GM10266 (cell line): ENCODE data around the gene WDFY2.
"Not testable (repeated sequence)": the region's sequence is repeated elsewhere in the genome, so short reads cannot be mapped to it uniquely, and the experiment has no call there.

Source experiments
- DNase-seq: peaks from one replicate; pipeline ENCODE4 v3.0.0; 2012; ENCODE audit errors: extremely low spot score
- TF ChIP-seq, protein P1 (sequence below): IDR thresholded peaks from 2 replicates; pipeline ENCODE4 v1.5.1; 2012; ENCODE audit warnings: mild to moderate bottlenecking, low read depth; ENCODE audit not compliant: control insufficient read depth, insufficient read depth; ENCODE audit errors: missing control alignments

Gene WDFY2

DNA sequence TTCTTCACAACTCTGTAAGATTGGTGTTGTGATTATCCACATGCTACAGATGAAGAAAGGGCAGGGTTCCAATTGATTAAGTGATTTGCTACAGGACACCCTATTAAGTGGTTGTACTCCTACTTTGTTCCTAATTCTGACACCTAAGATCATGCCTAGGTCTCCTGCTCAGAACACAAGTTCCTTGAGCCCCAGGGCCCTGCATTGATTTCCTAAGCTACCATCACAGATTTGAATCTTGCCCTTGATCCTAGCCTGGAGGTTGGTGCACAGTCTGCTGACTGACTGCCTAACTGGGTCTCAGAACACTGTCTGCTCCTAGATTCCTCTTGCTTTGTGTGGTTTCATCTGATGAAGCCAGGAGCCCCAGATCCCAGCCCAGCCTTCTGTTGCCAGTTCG is 19.6 kb upstream of the WDFY2 start:
- TF ChIP-seq, protein P1, sequence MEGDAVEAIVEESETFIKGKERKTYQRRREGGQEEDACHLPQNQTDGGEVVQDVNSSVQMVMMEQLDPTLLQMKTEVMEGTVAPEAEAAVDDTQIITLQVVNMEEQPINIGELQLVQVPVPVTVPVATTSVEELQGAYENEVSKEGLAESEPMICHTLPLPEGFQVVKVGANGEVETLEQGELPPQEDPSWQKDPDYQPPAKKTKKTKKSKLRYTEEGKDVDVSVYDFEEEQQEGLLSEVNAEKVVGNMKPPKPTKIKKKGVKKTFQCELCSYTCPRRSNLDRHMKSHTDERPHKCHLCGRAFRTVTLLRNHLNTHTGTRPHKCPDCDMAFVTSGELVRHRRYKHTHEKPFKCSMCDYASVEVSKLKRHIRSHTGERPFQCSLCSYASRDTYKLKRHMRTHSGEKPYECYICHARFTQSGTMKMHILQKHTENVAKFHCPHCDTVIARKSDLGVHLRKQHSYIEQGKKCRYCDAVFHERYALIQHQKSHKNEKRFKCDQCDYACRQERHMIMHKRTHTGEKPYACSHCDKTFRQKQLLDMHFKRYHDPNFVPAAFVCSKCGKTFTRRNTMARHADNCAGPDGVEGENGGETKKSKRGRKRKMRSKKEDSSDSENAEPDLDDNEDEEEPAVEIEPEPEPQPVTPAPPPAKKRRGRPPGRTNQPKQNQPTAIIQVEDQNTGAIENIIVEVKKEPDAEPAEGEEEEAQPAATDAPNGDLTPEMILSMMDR = no peak
- DNase-seq = no peak

DNA sequence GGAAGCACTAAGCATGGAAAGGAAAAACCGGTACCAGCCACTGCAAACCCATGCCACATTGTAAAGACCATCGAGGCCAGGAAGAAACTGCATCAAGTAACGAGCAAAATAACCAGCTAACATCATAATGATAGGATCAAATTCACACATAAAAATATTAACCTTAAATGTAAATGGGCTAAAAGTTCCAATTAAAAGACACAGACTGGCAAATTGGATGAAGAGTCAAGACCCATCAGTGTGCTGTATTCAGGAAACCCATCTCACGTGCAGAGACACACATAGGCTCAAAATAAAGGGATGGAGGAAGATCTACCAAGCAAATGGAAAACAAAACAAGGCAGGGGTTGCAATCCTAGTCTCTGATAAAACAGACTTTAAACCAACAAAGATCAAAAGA is 15.3 kb upstream of the WDFY2 start:
- DNase-seq = not testable (repeated sequence)

DNA sequence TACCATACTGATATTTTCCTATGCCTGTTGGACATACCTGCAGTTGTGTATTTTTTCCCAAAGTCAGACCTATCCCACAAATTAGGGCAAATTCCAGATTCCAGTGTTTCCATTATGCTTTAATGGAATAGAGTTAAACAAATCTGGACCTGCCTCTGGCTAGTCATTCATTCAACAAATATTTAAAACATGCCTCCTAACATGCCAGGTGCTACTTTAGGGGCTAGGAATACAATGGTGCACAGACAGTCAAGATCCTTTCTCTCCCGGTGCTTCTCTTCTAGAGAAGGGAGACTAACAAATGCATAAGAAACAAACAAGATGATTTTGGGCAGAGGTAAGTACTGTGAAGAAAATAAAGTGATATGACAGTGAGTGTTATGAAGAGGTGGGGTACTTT is 7.5 kb upstream of the WDFY2 start:
- TF ChIP-seq, protein P1 = no peak
- no peak for DNase-seq

DNA sequence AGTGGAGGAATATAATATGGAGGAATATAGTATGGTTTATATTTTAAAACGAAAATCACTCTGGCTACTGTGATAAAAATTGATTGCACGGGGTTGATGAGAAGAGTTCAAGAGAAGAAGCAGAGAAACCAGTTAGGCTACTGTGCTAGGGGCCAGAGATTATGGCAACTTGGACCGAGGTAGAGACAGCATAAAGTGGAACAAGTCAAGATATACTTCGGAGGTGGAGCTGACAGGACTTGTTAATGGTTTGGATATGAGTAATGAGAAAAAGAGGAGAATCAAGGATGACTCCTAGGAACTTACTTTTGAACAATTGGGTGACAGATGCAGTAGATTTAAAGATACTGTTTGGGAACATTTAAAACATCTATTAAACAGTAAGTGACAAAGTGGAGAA is 6.6 kb upstream of the WDFY2 start:
- DNase-seq = no peak
- TF ChIP-seq, protein P1 = no peak

DNA sequence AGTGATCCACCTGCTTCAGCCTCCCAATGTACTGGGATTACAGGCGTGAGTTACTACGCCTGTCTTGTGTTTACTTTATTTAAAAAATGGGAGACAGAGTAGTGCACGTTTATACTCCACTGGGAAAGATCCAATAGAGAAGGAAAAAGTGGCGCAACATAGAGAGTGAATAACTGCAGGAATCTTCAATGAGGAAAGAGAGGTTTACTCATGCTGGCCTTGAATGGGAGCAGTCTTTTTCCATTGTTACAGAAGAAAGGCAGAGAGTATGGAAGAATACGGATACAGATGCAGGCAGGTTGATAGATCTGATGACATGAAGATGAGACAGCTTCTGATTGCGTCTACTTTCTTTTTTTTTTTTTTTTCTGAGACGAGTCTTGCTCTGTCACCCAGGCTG is 4.6 kb upstream of the WDFY2 start:
- TF ChIP-seq, protein P1 = no peak
- DNase-seq = no peak

DNA sequence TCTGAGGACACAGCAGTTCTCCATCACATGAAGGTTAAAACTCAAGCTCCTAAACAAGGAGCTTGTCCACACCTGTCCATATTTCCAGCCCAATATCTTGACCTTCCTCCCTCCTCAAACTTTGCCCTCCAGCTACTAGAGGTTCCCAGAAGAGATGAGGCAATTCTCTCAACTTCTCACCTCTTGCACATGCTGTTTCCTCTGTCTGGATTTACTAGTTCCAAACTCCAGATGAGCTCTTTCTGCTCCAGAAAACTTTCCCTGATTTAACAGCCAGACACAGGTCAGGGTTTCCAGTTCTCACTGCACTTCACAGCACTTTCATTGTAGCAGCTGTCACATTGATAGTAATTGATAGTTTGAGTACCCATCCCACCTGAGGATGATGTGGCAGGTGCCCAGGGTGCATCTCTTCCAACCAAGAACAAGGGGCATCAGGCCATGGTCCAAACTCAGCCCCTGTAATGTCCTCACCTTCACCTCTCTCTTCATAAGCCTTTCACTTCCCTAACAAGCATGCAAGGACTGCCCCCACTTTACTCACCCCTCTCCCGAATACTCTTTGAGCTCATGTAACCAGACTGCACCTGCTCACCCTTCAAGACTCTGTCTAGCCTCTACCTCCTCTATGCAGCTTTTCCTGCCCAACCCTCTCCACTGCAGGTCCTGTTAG is 3.0 kb upstream of the WDFY2 start:
- DNase-seq = no peak
- TF ChIP-seq, protein P1 = no peak

DNA sequence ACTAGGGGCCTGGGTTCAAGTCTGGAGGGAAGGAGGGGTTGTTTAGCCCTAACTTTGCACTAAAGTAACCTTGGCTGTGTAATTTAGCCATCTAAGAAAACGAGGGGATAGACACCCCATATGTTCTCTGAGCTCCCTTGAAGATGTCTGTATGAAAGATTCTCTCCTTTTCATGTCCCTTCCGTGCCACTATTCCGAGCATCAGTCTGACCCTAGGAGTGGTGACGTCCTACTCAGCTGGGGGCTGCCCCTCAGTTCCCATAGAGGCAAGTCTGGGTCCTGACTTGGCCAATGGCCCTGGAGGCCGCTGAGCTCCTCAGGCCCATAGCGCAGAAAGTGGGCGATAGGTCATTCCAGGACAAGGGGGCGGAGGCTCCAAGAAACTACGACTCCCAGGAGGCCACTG is 790 bp upstream of the WDFY2 start:
- TF ChIP-seq, protein P1 = no peak
- no peak for DNase-seq
